Measurements from ENCODE around the gene ZNF302.

The ZNF302 gene

GRCh38 chr19:34677386-34678084, at the start of gene ZNF302:
Gene ZNF302, plus strand, starts transcription at chr19:34677678. Its CDS starts 1,127 bp downstream, at chr19:34678805.
- TF ChIP-seq, protein P1, sequence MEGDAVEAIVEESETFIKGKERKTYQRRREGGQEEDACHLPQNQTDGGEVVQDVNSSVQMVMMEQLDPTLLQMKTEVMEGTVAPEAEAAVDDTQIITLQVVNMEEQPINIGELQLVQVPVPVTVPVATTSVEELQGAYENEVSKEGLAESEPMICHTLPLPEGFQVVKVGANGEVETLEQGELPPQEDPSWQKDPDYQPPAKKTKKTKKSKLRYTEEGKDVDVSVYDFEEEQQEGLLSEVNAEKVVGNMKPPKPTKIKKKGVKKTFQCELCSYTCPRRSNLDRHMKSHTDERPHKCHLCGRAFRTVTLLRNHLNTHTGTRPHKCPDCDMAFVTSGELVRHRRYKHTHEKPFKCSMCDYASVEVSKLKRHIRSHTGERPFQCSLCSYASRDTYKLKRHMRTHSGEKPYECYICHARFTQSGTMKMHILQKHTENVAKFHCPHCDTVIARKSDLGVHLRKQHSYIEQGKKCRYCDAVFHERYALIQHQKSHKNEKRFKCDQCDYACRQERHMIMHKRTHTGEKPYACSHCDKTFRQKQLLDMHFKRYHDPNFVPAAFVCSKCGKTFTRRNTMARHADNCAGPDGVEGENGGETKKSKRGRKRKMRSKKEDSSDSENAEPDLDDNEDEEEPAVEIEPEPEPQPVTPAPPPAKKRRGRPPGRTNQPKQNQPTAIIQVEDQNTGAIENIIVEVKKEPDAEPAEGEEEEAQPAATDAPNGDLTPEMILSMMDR (conservative IDR thresholded peaks at IDR 0.05; ENCODE audit: control insufficient read depth, insufficient read depth, low read depth, low read length) = no peak
- DNase-seq (ENCODE audit: low read depth) = peak; percentile 96
- H3K4me3 ChIP-seq (ENCODE audit: control insufficient read depth, low read depth, low read length) = peak within 1 kb of the TSS; percentile 76

GRCh38 chr19:34633802-34634201, 43.7 kb upstream of the ZNF302 start:
- TF ChIP-seq, protein P1 (conservative IDR thresholded peaks at IDR 0.05; ENCODE audit: control insufficient read depth, insufficient read depth, low read depth, low read length) = no peak
- DNase-seq (ENCODE audit: low read depth) = no peak
- no peak overlapping the region for H3K4me3 ChIP-seq (ENCODE audit: control insufficient read depth, low read depth, low read length)

DNA sequence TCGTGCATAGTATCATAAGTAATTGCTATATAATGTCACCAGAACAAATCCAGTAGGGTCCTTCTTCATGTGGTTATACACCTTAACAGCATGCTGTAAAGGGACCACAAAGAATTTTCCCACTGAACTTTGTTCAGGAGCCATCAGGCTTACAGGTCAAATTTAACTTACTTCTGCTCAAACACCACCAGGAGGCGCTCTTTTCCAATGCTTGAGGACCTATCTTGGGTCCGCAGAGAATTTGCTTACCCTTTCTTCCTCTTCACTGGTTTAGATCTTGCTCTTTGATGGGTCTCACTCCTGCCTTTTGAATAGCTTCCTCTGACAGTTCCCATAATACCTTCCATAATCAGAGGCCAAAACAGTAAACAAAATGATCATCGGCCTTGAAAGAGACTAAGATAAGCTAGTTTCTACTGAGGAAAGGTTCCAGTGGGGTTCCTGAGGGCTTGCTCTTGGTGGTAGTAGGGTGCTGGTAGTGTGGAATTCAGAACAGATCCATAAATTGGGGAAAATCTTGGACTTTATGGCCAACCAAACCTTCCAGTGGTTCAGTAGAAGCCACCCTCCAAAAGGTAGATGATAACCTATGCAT, 37.9 kb upstream of the ZNF302 start:
- peak; percentile 75 for DNase-seq (ENCODE audit: low read depth)
- TF ChIP-seq, protein P1 (conservative IDR thresholded peaks at IDR 0.05; ENCODE audit: control insufficient read depth, insufficient read depth, low read depth, low read length) = peak; percentile 74
- H3K4me3 ChIP-seq (ENCODE audit: control insufficient read depth, low read depth, low read length) = no peak overlapping the region

DNA sequence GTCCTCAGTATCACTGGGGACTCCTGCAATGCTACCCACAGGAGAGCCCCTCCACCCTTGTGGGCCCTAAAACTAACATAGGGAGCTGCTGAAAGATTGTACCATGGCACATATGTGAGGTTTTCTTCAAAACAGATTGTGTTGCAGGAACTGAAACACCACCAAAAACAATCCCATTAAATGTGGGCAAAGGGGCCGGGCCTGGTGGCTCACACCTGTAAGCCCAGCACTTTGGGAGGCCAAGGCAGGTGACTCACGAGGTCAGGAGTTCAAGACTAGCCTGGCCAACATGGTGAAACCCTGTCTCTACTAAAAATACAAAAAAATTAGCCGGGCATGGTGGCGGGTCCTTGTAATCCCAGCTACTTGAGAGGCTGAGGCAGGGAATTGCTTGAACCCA, 35.2 kb upstream of the ZNF302 start:
- no peak overlapping the region for H3K4me3 ChIP-seq (ENCODE audit: control insufficient read depth, low read depth, low read length)
- TF ChIP-seq, protein P1 (conservative IDR thresholded peaks at IDR 0.05; ENCODE audit: control insufficient read depth, insufficient read depth, low read depth, low read length) = no peak
- DNase-seq (ENCODE audit: low read depth) = no peak

GRCh38 chr19:34644991-34645461, 32.5 kb upstream of the ZNF302 start:
- TF ChIP-seq, protein P1 (conservative IDR thresholded peaks at IDR 0.05; ENCODE audit: control insufficient read depth, insufficient read depth, low read depth, low read length) = no peak
- no peak overlapping the region for H3K4me3 ChIP-seq (ENCODE audit: control insufficient read depth, low read depth, low read length)
- DNase-seq (ENCODE audit: low read depth) = no peak

- no peak for DNase-seq (ENCODE audit: low read depth)
- TF ChIP-seq, protein P1 (conservative IDR thresholded peaks at IDR 0.05; ENCODE audit: control insufficient read depth, insufficient read depth, low read depth, low read length) = no peak
- no peak overlapping the region for H3K4me3 ChIP-seq (ENCODE audit: control insufficient read depth, low read depth, low read length)
These were observed 31.9 kb upstream of the ZNF302 start for GRCh38 chr19:34645551-34645950.
